WERI-Rb-1 (cell line): ENCODE data around the gene HAVCR2.

Experiments
- DNase-seq: peaks from one replicate; pipeline ENCODE4 v3.0.0-alpha.2; 2020
- H3K27ac ChIP-seq: fragments of 250-450 bp; sonication (Bioruptor Pico); 2 replicates; pipeline ENCODE4 v1.5.1; 2020; ENCODE audit warnings: mild to moderate bottlenecking, moderate library complexity
- H3K27me3 ChIP-seq: fragments of 250-450 bp; sonication (Bioruptor Pico); 2 replicates; pipeline ENCODE4 v1.5.1; 2021; ENCODE audit warnings: mild to moderate bottlenecking, low read depth, moderate library complexity; ENCODE audit not compliant: insufficient read depth, severe bottlenecking
- H3K36me3 ChIP-seq: fragments of 250-450 bp; sonication (Bioruptor Pico); 2 replicates; pipeline ENCODE4 v1.5.1; 2020; ENCODE audit warnings: mild to moderate bottlenecking, moderate library complexity
- H3K4me3 ChIP-seq: 2 replicates; pipeline ENCODE4 v1.5.1; 2011; ENCODE audit warnings: low read depth, mild to moderate bottlenecking, control low read depth, low read length
- H3K9me3 ChIP-seq: fragments of 250-450 bp; sonication (Bioruptor Pico); 2 replicates; pipeline ENCODE4 v1.5.1; 2021; ENCODE audit warnings: mild to moderate bottlenecking, moderate library complexity; ENCODE audit not compliant: severe bottlenecking
- CTCF ChIP-seq: IDR thresholded peaks from 2 replicates; pipeline ENCODE4 v1.5.1; 2011; ENCODE audit warnings: low read depth, mild to moderate bottlenecking, control low read depth, inconsistent platforms, low read length

HAVCR2 gene

GRCh38 chr5:157143127-157143971 is 34.5 kb upstream of the HAVCR2 start:
- peak overlapping the region; percentile 72 for H3K4me3 ChIP-seq
- no peaks in the 10 kb centered on the region for H3K9me3 ChIP-seq
- H3K27ac ChIP-seq: peak overlapping the region; percentile 97
- TF ChIP-seq CTCF: no peak
- H3K36me3 ChIP-seq: peaks cover 19% of the 10 kb centered on the region
- DNase-seq: peak; percentile 41
- no peaks in the 10 kb centered on the region for H3K27me3 ChIP-seq

- Histone ChIP-seq H3K27me3 (no peaks in the 10 kb centered on the region), H3K4me3 (peak within 1 kb of the TSS; percentile 72), H3K36me3 (peaks cover 27% of the 10 kb centered on the region), H3K9me3 (no peaks in the 10 kb centered on the region), H3K27ac (peak within 1 kb of the TSS; percentile 97)
- DNase-seq: peak; percentile 97
- TF ChIP-seq CTCF: no peak
Observed at GRCh38 chr5:157142317-157143126, 33.7 kb upstream of the HAVCR2 start, which contains the start of gene MED7. MED7 (minus strand) TSS chr5:157142865; CDS start chr5:157139431, 3,434 bp downstream.

- Histone ChIP-seq H3K36me3 (peaks cover 31% of the 10 kb centered on the region), H3K27me3 (no peaks in the 10 kb centered on the region), H3K4me3 (no peak overlapping the region), H3K27ac (no peak overlapping the region), H3K9me3 (no peaks in the 10 kb centered on the region)
- no peak for TF ChIP-seq CTCF
- no peak for DNase-seq
Observed at GRCh38 chr5:157137691-157138090, 28.8 kb upstream of the HAVCR2 start.

- no peak overlapping the region for H3K4me3 ChIP-seq
- H3K27ac ChIP-seq: no peak overlapping the region
- H3K9me3 ChIP-seq: no peaks in the 10 kb centered on the region
- H3K27me3 ChIP-seq: no peaks in the 10 kb centered on the region
- DNase-seq: no peak
- peaks cover 1% of the 10 kb centered on the region for H3K36me3 ChIP-seq
- TF ChIP-seq CTCF: no peak
Observed at GRCh38 chr5:157132281-157132612, 23.4 kb upstream of the HAVCR2 start.

- DNase-seq: no peak
- no peaks in the 10 kb centered on the region for H3K36me3 ChIP-seq
- no peaks in the 10 kb centered on the region for H3K9me3 ChIP-seq
- no peak overlapping the region for H3K4me3 ChIP-seq
- H3K27ac ChIP-seq: no peak overlapping the region
- TF ChIP-seq CTCF: no peak
- no peaks in the 10 kb centered on the region for H3K27me3 ChIP-seq
Observed at GRCh38 chr5:157130925-157131324, 22.1 kb upstream of the HAVCR2 start.
